ENCODE data around the gene FBXO22.

GRCh38 chr15:75867449-75867848 is 36.2 kb upstream of the FBXO22 start:
- TF ChIP-seq CTCF (IDR thresholded peaks at IDR 0.05) (no peak), POLR2A (IDR thresholded peaks at IDR 0.05) (no peak)

All from vagina (tissue), 2 donors.